GM19240 (cell line): ENCODE measurements around the gene DRD2.

Source experiments
- DNase-seq: peaks from one replicate; pipeline ENCODE4 v3.0.0; 2011; ENCODE audit warnings: low spot score; ENCODE audit not compliant: insufficient read length

The DRD2 gene

DNA sequence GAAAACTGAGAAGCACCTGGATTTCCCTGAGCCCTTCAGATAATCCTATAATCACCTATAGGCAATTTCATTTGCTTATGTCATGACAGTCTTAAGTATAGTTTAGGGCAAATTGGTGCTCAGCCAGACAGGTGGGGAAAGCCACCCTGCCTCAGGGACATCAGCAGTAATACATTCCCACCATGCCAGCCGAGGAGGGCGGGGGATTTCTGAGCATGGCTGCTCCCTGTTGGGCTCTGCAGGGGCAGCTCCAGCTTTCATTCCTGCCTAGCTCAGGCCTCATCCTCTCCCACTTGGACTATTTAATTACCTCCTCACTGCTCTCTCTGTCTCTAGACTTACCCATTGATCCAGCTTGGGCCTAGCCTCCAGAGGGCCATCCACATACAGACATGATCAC, 9.0 kb upstream of the DRD2 start:
- no peak for DNase-seq

- no peak for DNase-seq
Observed at GRCh38 chr11:113481672-113482071, 6.5 kb upstream of the DRD2 start.

- DNase-seq: no peak
Observed at GRCh38 chr11:113481226-113481625, 6.0 kb upstream of the DRD2 start.

DNA sequence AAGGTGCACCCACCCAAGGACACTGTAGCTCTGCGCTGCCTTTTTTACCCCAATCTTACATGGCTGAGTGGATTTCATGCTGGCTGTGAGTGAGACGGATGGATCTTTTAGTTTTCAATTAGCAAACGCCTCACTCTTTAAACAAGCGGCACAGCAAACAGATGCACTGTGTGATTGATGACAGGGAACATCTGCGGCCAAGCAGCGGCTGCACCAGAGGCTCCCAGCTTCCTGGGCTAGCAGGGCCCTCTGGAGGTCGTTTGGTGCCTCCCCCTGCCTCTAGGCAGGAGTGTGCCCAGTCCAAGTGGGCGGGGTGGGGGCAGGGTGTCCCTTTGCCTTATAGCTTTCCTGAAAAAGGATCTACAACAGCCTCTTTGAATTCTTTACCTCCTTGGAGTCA, 2.1 kb upstream of the DRD2 start:
- no peak for DNase-seq

- no peak for DNase-seq
Observed at GRCh38 chr11:113476553-113476952, 1.4 kb upstream of the DRD2 start.

DNA sequence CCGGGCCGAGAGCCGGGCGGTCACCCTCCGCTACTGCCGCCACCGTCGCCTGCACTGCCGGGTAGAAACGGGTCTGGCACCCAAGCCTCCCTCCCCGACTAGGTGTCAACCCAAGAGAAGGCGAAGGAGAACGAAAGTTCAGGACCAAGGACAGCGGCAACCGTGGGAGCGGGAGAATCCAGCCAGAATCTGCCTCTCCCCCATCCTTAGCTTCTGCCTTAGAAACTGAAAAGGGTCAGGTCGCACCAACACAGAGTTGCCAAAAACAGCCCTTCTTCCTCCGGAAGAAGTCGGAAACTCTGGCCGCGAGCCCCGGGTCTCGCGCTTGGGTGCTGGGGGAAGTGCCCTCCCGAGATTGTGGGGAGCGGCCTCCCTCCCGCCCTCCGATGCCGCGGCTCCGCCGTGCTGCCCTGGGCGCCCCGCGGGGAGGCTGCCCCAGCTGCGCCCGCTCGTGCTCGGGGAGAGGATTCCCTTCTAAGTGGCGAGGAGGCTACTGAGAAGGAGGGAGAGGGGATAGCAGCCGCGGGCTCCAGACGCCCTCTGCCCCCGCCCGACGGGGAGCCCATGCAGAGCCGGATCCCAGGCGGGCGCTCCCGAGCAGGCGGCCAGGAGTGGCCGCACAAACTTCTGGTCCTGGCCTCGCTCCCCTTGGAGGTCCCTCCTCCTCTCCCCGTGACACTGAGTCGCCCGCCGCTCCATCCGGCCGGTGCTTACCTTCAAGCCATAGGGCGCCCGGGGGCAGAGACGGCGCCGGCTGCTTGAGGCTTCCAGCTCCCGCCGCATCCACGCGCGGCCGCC, 637 bp downstream of the DRD2 start:
- DNase-seq: no peak

DNA sequence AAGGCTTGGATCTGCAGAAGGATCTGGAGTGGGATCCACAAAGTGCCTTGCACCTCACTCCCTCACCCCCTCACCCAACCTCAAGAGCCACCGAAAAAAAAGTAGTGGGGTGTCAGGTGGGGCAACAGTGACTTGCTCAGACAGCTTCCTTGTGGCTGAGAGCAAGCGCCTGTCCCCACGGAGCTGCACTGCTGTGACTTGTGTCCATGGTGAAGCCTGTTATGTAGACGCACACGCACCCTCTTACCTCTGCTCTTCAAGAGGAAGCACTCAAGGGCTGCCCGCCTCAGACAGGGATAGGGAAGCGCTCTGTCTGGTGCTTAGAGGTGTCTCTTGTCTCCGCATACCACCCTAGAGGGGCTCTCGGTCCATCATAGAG, 1.2 kb downstream of the DRD2 start:
- no peak for DNase-seq

DNA sequence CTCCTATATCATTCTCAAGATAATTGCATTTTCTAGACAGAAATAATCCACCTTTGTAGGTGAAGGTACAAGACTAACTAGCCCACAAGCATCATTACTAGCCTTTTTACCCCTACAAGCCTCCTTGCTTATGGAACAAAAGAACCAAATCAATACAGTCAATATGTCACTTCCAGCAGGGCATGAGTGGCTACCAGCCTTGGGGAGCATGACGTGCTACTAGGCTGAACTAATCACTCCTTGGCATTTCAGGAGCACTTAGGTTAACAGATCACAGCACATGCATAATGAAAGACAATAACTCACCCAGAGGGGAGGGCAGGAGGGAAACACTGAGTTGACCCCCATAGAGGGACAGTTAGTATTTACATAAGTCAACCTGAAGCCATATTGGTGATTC, 2.7 kb downstream of the DRD2 start:
- no peak for DNase-seq

DNA sequence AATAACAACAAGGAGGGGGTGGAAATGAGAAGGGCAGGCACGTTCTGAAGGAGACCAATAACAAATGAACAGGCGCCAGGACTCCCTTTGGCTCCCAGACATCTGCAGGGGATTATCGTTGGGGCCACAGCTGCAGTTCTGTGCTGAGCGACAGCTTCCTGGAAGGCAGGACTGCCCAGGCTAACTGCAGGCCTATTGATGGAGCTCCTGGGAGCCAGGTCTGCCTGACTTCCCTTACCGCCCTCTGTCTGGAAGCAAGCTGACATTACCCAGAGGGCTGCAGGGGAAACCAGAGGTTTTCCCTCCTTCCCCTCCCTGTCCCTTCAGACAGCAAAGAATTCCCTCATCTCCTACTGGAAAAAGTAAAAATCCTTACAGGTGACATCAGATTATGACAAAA, 5.0 kb downstream of the DRD2 start:
- no peak for DNase-seq

GRCh38 chr11:113468726-113469345, 6.4 kb downstream of the DRD2 start:
- no peak for DNase-seq

GRCh38 chr11:113467545-113467944, 7.7 kb downstream of the DRD2 start:
- no peak for DNase-seq

GRCh38 chr11:113465786-113466185, 9.4 kb downstream of the DRD2 start:
- no peak for DNase-seq

- no peak for DNase-seq
Observed at GRCh38 chr11:113464416-113464815, 10.8 kb downstream of the DRD2 start.

- DNase-seq: no peak
Observed at GRCh38 chr11:113462830-113463229, 12.4 kb downstream of the DRD2 start.

GRCh38 chr11:113461639-113462038, 13.6 kb downstream of the DRD2 start:
- DNase-seq: no peak

- DNase-seq: no peak
Observed at GRCh38 chr11:113460469-113460868, 14.7 kb downstream of the DRD2 start.

- no peak for DNase-seq
Observed at GRCh38 chr11:113458189-113458588, 17.0 kb downstream of the DRD2 start.

DNA sequence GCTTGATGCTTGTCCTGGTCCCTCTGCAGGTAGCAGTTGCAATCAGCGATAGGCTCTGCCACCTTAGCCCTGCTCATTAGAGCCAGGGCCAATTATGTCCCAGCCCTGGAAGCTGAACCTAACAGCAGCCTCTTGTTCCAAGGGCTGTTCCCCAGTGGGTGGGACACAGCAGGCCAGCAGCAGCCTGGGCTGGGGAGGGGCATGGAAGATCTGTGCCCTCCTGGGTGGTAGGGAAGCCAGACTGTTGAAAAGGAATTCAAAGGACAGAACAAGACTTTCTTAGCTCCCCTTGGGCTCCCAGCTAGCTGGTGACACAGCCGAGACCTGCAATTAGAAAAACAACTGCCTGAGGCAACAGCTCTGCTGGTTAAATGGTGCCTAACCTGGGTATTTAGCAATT, 17.4 kb downstream of the DRD2 start:
- no peak for DNase-seq

- no peak for DNase-seq
Observed at GRCh38 chr11:113454455-113454854, 20.7 kb downstream of the DRD2 start.

DNA sequence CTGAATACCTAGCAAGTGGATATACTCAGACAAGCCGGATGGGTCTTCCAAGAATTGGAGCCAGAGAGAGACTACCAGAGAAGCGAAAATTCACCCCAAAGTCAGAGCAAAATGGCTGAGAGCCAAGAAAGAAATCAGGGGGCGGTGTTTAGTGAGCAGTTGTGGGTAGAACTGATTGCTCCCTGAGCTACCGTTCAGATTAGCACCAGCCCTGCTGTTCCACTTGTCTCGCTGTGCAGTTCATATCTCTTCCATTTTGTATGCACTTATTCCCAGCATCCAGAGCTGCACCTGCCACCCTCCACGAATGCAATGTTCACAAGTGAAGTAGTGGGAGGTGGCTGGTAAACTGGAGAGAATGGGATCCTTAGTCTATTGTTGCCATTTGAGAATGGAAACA, 25.5 kb downstream of the DRD2 start:
- DNase-seq: no peak

DNA sequence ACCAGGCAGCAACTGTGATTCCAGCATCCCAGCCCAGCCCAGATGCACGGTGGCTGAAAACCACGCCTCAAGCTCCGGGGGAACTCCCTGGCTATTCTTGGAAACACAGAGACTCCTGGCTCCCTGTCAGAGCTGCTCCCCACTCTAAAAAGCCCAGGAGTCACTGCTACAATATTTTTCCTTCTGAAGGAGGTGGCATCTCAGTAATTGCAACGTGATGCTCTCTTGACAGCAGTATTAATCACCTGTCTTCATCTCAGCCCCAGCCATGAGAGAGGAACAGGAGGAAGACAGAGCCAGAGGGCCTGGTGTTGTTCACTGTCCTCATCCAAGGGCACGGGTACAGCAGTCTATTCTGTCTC, 26.9 kb downstream of the DRD2 start:
- no peak for DNase-seq

DNA sequence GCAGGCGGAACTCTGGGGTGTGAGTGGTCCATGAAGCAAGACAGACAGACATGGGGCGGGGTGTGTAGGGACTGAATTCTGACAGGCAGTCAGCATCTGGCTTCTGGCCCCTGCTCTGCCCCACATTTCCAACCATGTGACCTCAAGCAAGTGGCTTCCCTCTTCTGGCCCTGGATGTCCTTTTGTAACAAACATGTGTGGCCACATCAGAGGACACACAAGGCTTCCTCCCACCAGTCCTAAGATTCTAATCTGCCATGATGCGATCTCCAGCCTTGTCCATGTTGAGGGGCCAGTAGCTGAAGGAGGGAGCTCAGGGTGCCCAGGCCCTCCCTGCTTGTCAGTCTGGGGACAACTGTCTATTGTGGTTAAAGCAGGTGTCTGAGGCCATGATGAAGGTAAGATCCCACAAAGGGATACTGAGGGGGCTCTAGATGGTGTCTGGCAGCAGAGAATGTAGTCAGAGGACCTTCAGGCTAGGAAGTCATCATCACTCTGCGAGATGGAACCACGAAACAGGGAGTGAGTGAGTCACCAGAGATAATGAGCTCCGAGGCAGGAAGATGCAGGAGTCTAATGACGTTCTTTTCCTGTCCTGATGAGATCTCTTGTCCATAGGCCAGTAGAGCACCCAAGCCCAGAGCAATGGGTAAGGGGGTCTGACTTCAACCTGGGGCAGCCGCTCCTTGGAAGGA, 27.4 kb downstream of the DRD2 start:
- no peak for DNase-seq

DNA sequence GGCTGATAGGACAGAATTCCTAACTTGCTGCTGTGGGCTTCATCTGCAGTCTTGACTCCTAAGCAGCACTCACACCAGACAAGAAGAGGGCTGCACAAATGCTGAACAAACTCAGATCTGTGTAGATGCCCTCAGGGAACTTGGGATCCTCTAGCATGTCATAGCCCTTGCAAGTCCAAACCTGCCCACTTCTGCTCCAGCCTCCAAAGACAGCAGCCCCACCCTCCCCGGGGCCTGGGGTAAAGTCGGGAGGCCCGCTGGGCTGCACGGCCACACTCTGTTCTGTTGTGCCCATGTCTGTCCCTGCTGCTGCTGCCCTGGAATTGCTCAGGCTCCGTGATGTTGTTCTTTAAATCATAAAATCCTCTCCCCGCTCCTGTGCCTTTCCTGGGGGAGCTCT, 28.3 kb downstream of the DRD2 start:
- DNase-seq: no peak
